Left ventricle myocardium superior (tissue), 1 donor: ENCODE measurements around the gene FMNL3. TPM values are rescaled to one million over a fixed set of nuclear protein-coding genes. Genes with fewer than 3 reads are reported as not detected.

Source experiments
- ATAC-seq: fragments of 200-7000 bp; cut with Tn5 transposase; one replicate; pipeline ENCODE4 v1.9.1; 2020; ENCODE audit warnings: mild to moderate bottlenecking, moderate library complexity
- DNase-seq: peaks from one replicate; pipeline ENCODE4 v3.0.0-alpha.2; 2020
- intact Hi-C: fragments of 100-400 bp; cut with micrococcal nuclease; formaldehyde crosslinking; loops from one replicate; pipeline ENCODE4 v1.11.0; 2022
- total RNA-seq: library from RNA; stranded (reverse); fragmentation: NEBNext Ultra II Directional; extraction: Animal tissue kit (Norgen Biotek cat#: 25700); gene quantifications from one replicate; pipeline ENCODE4 v1.2.1, GENCODE V29; 2021
- donor health status: DM: no; HTN: yes; CAD: no; lungs with severe emphysema.

Gene FMNL3
- total RNA-seq, 1 donor from 2014 or later = 11.3 TPM

DNA sequence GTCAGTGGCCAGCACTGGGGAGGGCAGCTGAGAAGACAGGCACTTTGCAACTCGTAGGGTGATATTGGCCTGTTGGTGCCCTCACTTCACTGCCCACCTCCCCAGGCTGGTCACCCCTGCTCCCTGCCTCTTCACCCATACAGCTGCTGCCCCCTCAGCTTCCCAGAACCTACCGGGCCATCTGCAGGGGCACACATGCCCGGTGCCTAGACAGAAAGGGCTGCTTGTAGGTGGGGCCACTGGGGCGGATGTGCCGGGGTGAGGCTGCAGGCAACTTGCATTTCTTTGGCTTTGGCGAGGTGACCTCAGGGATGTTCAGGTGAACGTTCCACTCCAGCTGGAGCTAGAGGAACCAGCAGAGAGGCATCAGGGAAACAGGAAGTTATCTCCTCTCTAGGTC is 118.9 kb downstream of the FMNL3 start:
- intact Hi-C loops = no loop called here
- ATAC-seq = no peak
- DNase-seq = no peak

- intact Hi-C loops = no loop called here
- ATAC-seq (no peak), DNase-seq (no peak)
Measured at GRCh38 chr12:49587174-49587908, 119.9 kb downstream of the FMNL3 start.

Other genes with a start within 250 kb of the FMNL3 start
- 0.30 TPM for gene KCNH3, start 168.4 kb downstream of the FMNL3 start, total RNA-seq
- gene MCRS1, start 139.3 kb downstream of the FMNL3 start, total RNA-seq = 94.4 TPM
- gene FAM186B, start 101.8 kb downstream of the FMNL3 start, total RNA-seq = 0.47 TPM
- 21.1 TPM for gene PRPF40B, start 83.8 kb downstream of the FMNL3 start, total RNA-seq
- 255 TPM for gene TMBIM6, start 34.2 kb upstream of the FMNL3 start, total RNA-seq
- 32.3 TPM for gene NCKAP5L, start 121.0 kb upstream of the FMNL3 start, total RNA-seq
- 2.7 TPM for gene BCDIN3D, start 135.7 kb upstream of the FMNL3 start, total RNA-seq
- gene FAIM2, start 196.5 kb upstream of the FMNL3 start, total RNA-seq = 8.2 TPM
- gene AQP2, start 243.3 kb upstream of the FMNL3 start, total RNA-seq = not detected